ENCODE measurements around the gene SAP130. TPM values are rescaled to one million over a fixed set of nuclear protein-coding genes. Genes with fewer than 3 reads are reported as not detected.

Gene SAP130
- total and polyA plus RNA-seq, 9 donors = 4.5 to 17.2 (median 13.8) TPM

DNA sequence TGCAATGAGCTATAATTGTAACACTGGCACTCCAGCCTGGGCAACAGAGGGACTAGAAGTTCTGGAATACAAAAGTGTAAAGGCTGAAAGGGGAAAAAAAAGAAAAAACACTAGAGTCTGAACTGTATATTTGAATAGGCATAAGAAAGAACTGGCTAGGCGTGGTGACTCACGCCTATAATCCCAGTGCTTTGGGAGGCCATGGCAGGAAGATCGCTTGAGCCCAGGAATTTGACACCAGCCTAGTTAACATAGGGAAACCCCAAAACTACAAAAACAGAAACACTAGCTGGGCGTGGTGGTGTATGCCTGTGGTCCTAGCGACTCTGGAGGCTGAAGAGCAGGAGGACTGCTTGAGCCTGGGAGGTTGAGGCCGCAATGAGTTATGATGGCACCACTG, 70.6 kb downstream of the SAP130 start:
- Histone ChIP-seq H3K4me1 (ENCODE audit: control insufficient read depth, insufficient read depth, low read length) (no peaks in the 10 kb centered on the region), H3K27me3 (ENCODE audit: control insufficient read depth, insufficient read depth, low read length) (no peaks in the 10 kb centered on the region), H3K27ac (ENCODE audit: low read length) (no peak overlapping the region), H3K36me3 (ENCODE audit: control insufficient read depth, insufficient read depth, low read length) (peaks cover 33% of the 10 kb centered on the region), H3K9me3 (replicated peaks; ENCODE audit: control insufficient read depth, low read depth, low read length) (no peaks in the 10 kb centered on the region), H3K4me3 (ENCODE audit: low read length) (no peak overlapping the region)
- no peak for DNase-seq
- WGBS (ENCODE audit: insufficient coverage) = 90% methylated on average over 5 of the region's 6 CpGs

GRCh38 chr2:127954857-127955256, 73.0 kb downstream of the SAP130 start:
- H3K4me1 ChIP-seq (ENCODE audit: control insufficient read depth, insufficient read depth, low read length) = no peaks in the 10 kb centered on the region
- H3K9me3 ChIP-seq (replicated peaks; ENCODE audit: control insufficient read depth, low read depth, low read length) = no peaks in the 10 kb centered on the region
- no peak overlapping the region for H3K27ac ChIP-seq (ENCODE audit: low read length)
- WGBS (ENCODE audit: insufficient coverage) = 96% methylated on average over 7 of the region's 8 CpGs
- no peaks in the 10 kb centered on the region for H3K27me3 ChIP-seq (ENCODE audit: control insufficient read depth, insufficient read depth, low read length)
- H3K4me3 ChIP-seq (ENCODE audit: low read length) = no peak overlapping the region
- peak; percentile 12 for DNase-seq
- peaks cover 40% of the 10 kb centered on the region for H3K36me3 ChIP-seq (ENCODE audit: control insufficient read depth, insufficient read depth, low read length)

DNA sequence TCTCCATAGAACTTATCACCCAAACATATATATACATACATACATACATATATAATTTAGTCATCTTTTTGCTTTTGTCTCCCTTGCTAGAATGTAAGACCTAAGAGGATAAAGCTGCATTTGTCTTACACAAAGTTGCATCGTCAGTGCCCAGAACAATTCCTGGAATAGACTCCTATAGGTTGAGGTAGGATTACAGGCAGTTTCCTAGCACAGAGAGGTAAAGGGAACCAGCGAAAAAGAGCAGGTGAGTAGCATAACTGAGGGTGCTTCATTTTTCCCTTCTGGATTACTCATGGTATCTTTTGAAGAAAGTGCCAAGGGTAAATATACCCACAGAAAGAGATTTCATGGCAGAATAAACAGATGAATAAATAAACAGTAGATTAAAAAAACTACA, 74.0 kb downstream of the SAP130 start:
- H3K4me3 ChIP-seq (ENCODE audit: low read length) = no peak overlapping the region
- no peaks in the 10 kb centered on the region for H3K9me3 ChIP-seq (replicated peaks; ENCODE audit: control insufficient read depth, low read depth, low read length)
- DNase-seq = no peak
- no peaks in the 10 kb centered on the region for H3K4me1 ChIP-seq (ENCODE audit: control insufficient read depth, insufficient read depth, low read length)
- H3K36me3 ChIP-seq (ENCODE audit: control insufficient read depth, insufficient read depth, low read length) = peaks cover 43% of the 10 kb centered on the region
- WGBS (ENCODE audit: insufficient coverage) = 100% methylated on average over 2 of the region's 2 CpGs
- H3K27ac ChIP-seq (ENCODE audit: low read length) = no peak overlapping the region
- no peaks in the 10 kb centered on the region for H3K27me3 ChIP-seq (ENCODE audit: control insufficient read depth, insufficient read depth, low read length)

GRCh38 chr2:127953128-127953718, 74.6 kb downstream of the SAP130 start:
- Histone ChIP-seq H3K36me3 (ENCODE audit: control insufficient read depth, insufficient read depth, low read length) (peaks cover 48% of the 10 kb centered on the region), H3K4me1 (ENCODE audit: control insufficient read depth, insufficient read depth, low read length) (no peaks in the 10 kb centered on the region), H3K27me3 (ENCODE audit: control insufficient read depth, insufficient read depth, low read length) (no peaks in the 10 kb centered on the region), H3K27ac (ENCODE audit: low read length) (no peak overlapping the region), H3K4me3 (ENCODE audit: low read length) (no peak overlapping the region), H3K9me3 (replicated peaks; ENCODE audit: control insufficient read depth, low read depth, low read length) (no peaks in the 10 kb centered on the region)
- DNase-seq = no peak
- WGBS (ENCODE audit: insufficient coverage) = 85% methylated on average over 6 of the region's 6 CpGs

DNA sequence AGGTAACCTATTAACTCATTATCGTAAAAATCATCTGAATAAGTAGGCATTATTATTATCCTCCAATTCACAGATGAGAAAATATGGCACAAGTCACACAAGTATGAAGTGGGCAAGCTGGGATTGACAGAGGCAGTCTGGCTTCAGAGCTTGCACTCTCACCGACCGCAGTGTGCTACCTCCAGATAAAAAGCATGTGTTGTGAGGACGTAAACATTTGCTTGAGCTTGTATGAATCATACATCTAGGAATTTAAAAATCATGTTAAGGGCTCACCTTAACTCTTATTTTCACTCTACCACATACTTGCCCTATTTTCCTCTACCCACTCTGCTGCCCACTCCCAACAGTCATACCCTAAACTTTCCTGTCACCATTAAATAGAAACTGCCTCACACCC, 76.8 kb downstream of the SAP130 start:
- no peak overlapping the region for H3K4me3 ChIP-seq (ENCODE audit: low read length)
- H3K9me3 ChIP-seq (replicated peaks; ENCODE audit: control insufficient read depth, low read depth, low read length) = no peaks in the 10 kb centered on the region
- WGBS (ENCODE audit: insufficient coverage) = no CpG with 5 or more reads among the region's 4 CpGs
- no peaks in the 10 kb centered on the region for H3K27me3 ChIP-seq (ENCODE audit: control insufficient read depth, insufficient read depth, low read length)
- peaks cover 49% of the 10 kb centered on the region for H3K36me3 ChIP-seq (ENCODE audit: control insufficient read depth, insufficient read depth, low read length)
- H3K4me1 ChIP-seq (ENCODE audit: control insufficient read depth, insufficient read depth, low read length) = no peaks in the 10 kb centered on the region
- no peak overlapping the region for H3K27ac ChIP-seq (ENCODE audit: low read length)
- DNase-seq = no peak

- WGBS (ENCODE audit: insufficient coverage) = no CpG with 5 or more reads among the region's 2 CpGs
- no peaks in the 10 kb centered on the region for H3K9me3 ChIP-seq (replicated peaks; ENCODE audit: control insufficient read depth, low read depth, low read length)
- peaks cover 53% of the 10 kb centered on the region for H3K36me3 ChIP-seq (ENCODE audit: control insufficient read depth, insufficient read depth, low read length)
- no peaks in the 10 kb centered on the region for H3K27me3 ChIP-seq (ENCODE audit: control insufficient read depth, insufficient read depth, low read length)
- no peaks in the 10 kb centered on the region for H3K4me1 ChIP-seq (ENCODE audit: control insufficient read depth, insufficient read depth, low read length)
- no peak overlapping the region for H3K27ac ChIP-seq (ENCODE audit: low read length)
- no peak for DNase-seq
- no peak overlapping the region for H3K4me3 ChIP-seq (ENCODE audit: low read length)
Observed at GRCh38 chr2:127950264-127950663, 77.6 kb downstream of the SAP130 start.

- Histone ChIP-seq H3K4me3 (ENCODE audit: low read length) (no peak overlapping the region), H3K27ac (ENCODE audit: low read length) (no peak overlapping the region), H3K9me3 (replicated peaks; ENCODE audit: control insufficient read depth, low read depth, low read length) (no peaks in the 10 kb centered on the region), H3K36me3 (ENCODE audit: control insufficient read depth, insufficient read depth, low read length) (peaks cover 72% of the 10 kb centered on the region), H3K4me1 (ENCODE audit: control insufficient read depth, insufficient read depth, low read length) (no peaks in the 10 kb centered on the region), H3K27me3 (ENCODE audit: control insufficient read depth, insufficient read depth, low read length) (no peaks in the 10 kb centered on the region)
- WGBS (ENCODE audit: insufficient coverage) = no CpG with 5 or more reads among the region's 2 CpGs
- DNase-seq = no peak
Observed at GRCh38 chr2:127945281-127945680, 82.6 kb downstream of the SAP130 start.

DNA sequence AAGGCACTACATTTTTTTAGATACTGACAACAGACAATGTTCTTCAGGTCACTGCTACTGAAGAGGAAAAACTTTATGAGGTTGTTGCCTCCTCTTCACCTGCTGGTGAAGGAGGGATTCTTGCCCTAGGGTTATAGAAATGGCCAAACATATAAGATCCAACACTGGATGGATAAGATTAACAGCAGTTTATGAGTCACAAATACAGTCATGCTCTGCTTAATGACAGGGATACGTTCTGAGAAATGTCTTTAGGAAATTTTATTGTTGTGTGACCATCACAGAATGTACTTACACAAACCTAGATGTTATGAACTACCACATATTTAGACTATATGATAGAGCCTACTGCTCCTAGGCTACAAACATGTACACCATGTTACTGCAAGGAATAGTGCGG, 84.7 kb downstream of the SAP130 start:
- H3K27ac ChIP-seq (ENCODE audit: low read length) = no peak overlapping the region
- H3K4me1 ChIP-seq (ENCODE audit: control insufficient read depth, insufficient read depth, low read length) = no peaks in the 10 kb centered on the region
- DNase-seq = no peak
- no peaks in the 10 kb centered on the region for H3K27me3 ChIP-seq (ENCODE audit: control insufficient read depth, insufficient read depth, low read length)
- no peaks in the 10 kb centered on the region for H3K9me3 ChIP-seq (replicated peaks; ENCODE audit: control insufficient read depth, low read depth, low read length)
- peaks cover 54% of the 10 kb centered on the region for H3K36me3 ChIP-seq (ENCODE audit: control insufficient read depth, insufficient read depth, low read length)
- H3K4me3 ChIP-seq (ENCODE audit: low read length) = no peak overlapping the region
- WGBS (ENCODE audit: insufficient coverage) = no CpG with 5 or more reads among the region's 2 CpGs

- DNase-seq = no peak
- WGBS (ENCODE audit: insufficient coverage) = 90% methylated on average over 6 of the region's 6 CpGs
- peaks cover 48% of the 10 kb centered on the region for H3K36me3 ChIP-seq (ENCODE audit: control insufficient read depth, insufficient read depth, low read length)
- H3K9me3 ChIP-seq (replicated peaks; ENCODE audit: control insufficient read depth, low read depth, low read length) = no peaks in the 10 kb centered on the region
- no peaks in the 10 kb centered on the region for H3K4me1 ChIP-seq (ENCODE audit: control insufficient read depth, insufficient read depth, low read length)
- H3K27me3 ChIP-seq (ENCODE audit: control insufficient read depth, insufficient read depth, low read length) = no peaks in the 10 kb centered on the region
- no peak overlapping the region for H3K4me3 ChIP-seq (ENCODE audit: low read length)
- H3K27ac ChIP-seq (ENCODE audit: low read length) = no peak overlapping the region
Observed at GRCh38 chr2:127942002-127942401, 85.9 kb downstream of the SAP130 start.

- peaks cover 46% of the 10 kb centered on the region for H3K36me3 ChIP-seq (ENCODE audit: control insufficient read depth, insufficient read depth, low read length)
- no peaks in the 10 kb centered on the region for H3K9me3 ChIP-seq (replicated peaks; ENCODE audit: control insufficient read depth, low read depth, low read length)
- no peak overlapping the region for H3K4me3 ChIP-seq (ENCODE audit: low read length)
- 92% methylated on average over 8 of the region's 9 CpGs for WGBS (ENCODE audit: insufficient coverage)
- no peaks in the 10 kb centered on the region for H3K27me3 ChIP-seq (ENCODE audit: control insufficient read depth, insufficient read depth, low read length)
- H3K27ac ChIP-seq (ENCODE audit: low read length) = no peak overlapping the region
- no peaks in the 10 kb centered on the region for H3K4me1 ChIP-seq (ENCODE audit: control insufficient read depth, insufficient read depth, low read length)
- DNase-seq = no peak
Observed at GRCh38 chr2:127941461-127941860, 86.4 kb downstream of the SAP130 start.

DNA sequence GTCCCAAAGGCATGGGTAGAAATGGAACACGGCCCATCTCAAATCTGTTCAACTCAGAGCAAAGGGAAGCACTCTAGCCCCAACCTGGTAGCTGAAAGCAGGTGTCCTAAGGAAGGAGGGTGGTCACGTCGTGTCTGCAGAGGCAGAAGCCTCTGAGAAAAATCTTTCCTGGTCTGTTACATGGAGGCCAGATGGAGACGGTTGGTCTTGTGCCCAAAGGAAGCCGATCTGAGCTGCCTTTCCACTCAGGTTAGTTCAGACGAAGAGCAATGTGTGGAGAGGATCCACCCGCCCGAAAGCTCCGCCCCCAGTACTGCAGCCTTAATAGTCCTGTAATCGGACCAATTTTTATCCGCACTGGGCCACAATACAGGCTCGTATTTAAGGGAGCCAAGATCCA, 87.2 kb downstream of the SAP130 start:
- Histone ChIP-seq H3K4me1 (ENCODE audit: control insufficient read depth, insufficient read depth, low read length) (no peaks in the 10 kb centered on the region), H3K27me3 (ENCODE audit: control insufficient read depth, insufficient read depth, low read length) (no peaks in the 10 kb centered on the region), H3K4me3 (ENCODE audit: low read length) (no peak overlapping the region), H3K27ac (ENCODE audit: low read length) (no peak overlapping the region), H3K9me3 (replicated peaks; ENCODE audit: control insufficient read depth, low read depth, low read length) (no peaks in the 10 kb centered on the region), H3K36me3 (ENCODE audit: control insufficient read depth, insufficient read depth, low read length) (peaks cover 39% of the 10 kb centered on the region)
- WGBS (ENCODE audit: insufficient coverage) = 85% methylated on average over 11 of the region's 12 CpGs
- DNase-seq = no peak
